Measurements from ENCODE around the gene ST6GALNAC1. TPM values are rescaled to one million over a fixed set of nuclear protein-coding genes. Genes with fewer than 3 reads are reported as not detected.
A peak's percentile ranks its signal among the peaks of the same experiment; 100 is the strongest.

Gene ST6GALNAC1
- total and polyA plus RNA-seq, 10 of the 15 experiments (the other 5 are each of a cell fraction or from before 2014, with no cell fraction given): 0.08 TPM; not detected in 9

DNA sequence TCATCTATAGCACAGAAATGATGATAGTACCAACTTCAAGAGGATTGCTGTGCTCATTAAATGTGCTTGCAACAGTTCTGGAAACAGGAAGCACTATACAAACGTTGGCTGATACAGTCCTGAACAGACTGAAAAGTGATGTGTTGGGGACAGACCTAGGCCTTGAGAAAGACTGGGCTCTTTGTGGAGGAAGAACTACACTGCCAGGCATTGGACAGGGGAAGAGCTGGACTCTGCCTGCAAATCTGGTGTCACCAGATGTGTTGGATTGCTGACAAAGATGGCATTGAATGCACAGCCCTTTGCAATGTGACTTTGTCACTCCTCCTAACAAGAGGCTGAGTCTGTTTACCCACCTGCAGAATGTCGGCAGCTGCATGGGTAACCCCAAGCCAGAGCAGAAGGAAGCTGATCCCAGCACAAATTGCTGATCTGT, 45.5 kb downstream of the ST6GALNAC1 start:
- Histone ChIP-seq H3K9ac (ENCODE audit: control insufficient read depth, insufficient read depth, low read length) (no peak overlapping the region), H2AFZ (ENCODE audit: control insufficient read depth, low read depth, low read length) (no peak overlapping the region), H3K79me2 (ENCODE audit: control insufficient read depth, insufficient read depth, low read length) (no peaks in the 10 kb centered on the region), H4K20me1 (ENCODE audit: control insufficient read depth, insufficient read depth) (no peaks in the 10 kb centered on the region), H3K27ac (ENCODE audit: control insufficient read depth, insufficient read depth) (no peak overlapping the region), H3K4me2 (ENCODE audit: control insufficient read depth, insufficient read depth) (no peak overlapping the region), H3K4me1 (ENCODE audit: control insufficient read depth, insufficient read depth, low read length) (no peaks in the 10 kb centered on the region), H3K27me3 (replicated peaks in 1 of 2; ENCODE audit: control insufficient read depth in 2 of 2, insufficient read depth in 2 of 2, low read length in 1 of 2) (no peaks in the 10 kb centered on the region), H3K36me3 (ENCODE audit: control insufficient read depth in 2 of 2, insufficient read depth in 2 of 2, low read length in 1 of 2) (no peaks in the 10 kb centered on the region), H3K9me3 (replicated peaks; ENCODE audit: control insufficient read depth, insufficient read depth, low read length) (no peaks in the 10 kb centered on the region), H3K4me3 (no peak overlapping the region)
- ATAC-seq (peak; percentile 62), DNase-seq (ENCODE audit: low read depth, low spot score) (no peak), FAIRE-seq (no peak)
- ChIA-PET CTCF (interaction anchor here (0.6 to 3.2 kb wide), 11 partner anchors 8 to 283 kb away, joined by 3 to 14 read pairs (median 4); no protein-coding TSS in a partner anchor), SMC1A (ENCODE audit: uncharacterized antibody, unreplicated experiment) (interaction anchor here (0.7 to 2.1 kb wide), 8 partner anchors 10 to 240 kb away, joined by 3 to 8 read pairs (median 4); no protein-coding TSS in a partner anchor), POLR2A (interaction anchor here (0.6 to 1.0 kb wide), 5 partner anchors 10 to 331 kb away, joined by 3 to 5 read pairs (median 4); no protein-coding TSS in a partner anchor), RAD21 (ENCODE audit: unreplicated experiment) (interaction anchor here (0.9 to 2.5 kb wide), 5 partner anchors 19 to 70 kb away, joined by 3 to 9 read pairs (median 5); no protein-coding TSS in a partner anchor)
- intact Hi-C loops (cut with micrococcal nuclease; ENCODE audit: unreplicated experiment): no loop called here
- no peak for TF ChIP-seq NFIC (IDR thresholded peaks at IDR 0.05; ENCODE audit: low read depth, low read length)
- TF ChIP-seq CREB1 (IDR thresholded peaks at IDR 0.05; ENCODE audit: low read depth): no peak
- no peak for TF ChIP-seq SUPT20H (IDR thresholded peaks at IDR 0.05; ENCODE audit: borderline replicate concordance, control insufficient read depth, low read depth, low read length)
- TF ChIP-seq RELA (IDR thresholded peaks at IDR 0.05; ENCODE audit: borderline replicate concordance, partially characterized antibody): no peak
- in situ Hi-C loops (cut with MboI): no loop called here
- WGBS (ENCODE audit: insufficient coverage, insufficient replicate concordance, low lambda C conversion rate, missing lambda C conversion rate): 9% methylated on average over 2 of the region's 2 CpGs
- BruUV-seq (replicated peaks): no TSS peak

DNA sequence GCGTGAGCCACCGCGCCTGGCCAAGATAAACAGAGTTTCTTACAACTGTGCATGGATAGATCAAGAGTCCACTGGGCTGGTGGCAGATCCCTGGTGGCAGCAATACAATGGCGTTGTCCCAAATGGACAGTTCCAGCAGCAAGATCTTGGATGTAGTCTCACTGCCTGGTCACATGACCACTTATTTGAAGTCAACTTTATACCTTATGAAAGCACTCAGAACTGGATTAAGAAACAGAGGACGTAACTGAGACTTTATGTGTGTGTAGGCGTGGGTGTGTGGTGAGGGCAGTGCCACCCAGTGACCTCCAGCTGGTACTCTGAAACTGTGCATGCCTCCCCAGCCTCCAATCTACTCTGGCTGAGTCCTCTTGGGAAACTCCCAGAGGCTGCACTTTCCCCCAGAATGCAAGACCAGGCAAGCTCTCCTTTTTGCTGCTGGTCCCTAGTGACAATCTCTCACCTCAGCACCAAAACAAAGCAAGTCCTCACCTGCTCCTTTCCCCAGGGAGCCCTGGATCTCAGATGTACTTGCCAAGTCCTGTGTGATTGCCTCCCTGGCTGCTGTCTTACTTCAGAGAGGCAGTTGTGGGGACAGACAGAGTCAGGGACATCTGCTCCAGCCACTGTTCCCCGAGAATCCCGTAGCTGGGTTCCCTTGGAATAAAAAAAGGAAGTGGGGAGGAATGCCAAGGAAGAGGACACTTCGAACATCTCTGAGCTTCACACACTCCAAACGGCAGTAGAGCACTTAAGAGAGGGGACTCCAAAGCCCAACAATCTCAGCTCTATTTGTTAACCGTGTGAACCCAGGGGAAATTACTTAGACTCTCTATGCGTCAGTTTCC, 46.2 kb downstream of the ST6GALNAC1 start:
- ChIA-PET CTCF (interaction anchor here (1.2 to 3.2 kb wide), 6 partner anchors 9 to 110 kb away, joined by 3 to 14 read pairs (median 4); no protein-coding TSS in a partner anchor), SMC1A (ENCODE audit: uncharacterized antibody, unreplicated experiment) (interaction anchor here (1.0 to 2.1 kb wide), 7 partner anchors 9 to 74 kb away, joined by 3 to 8 read pairs (median 5); no protein-coding TSS in a partner anchor), RAD21 (ENCODE audit: unreplicated experiment) (interaction anchor here (1.3 to 2.5 kb wide), 3 partner anchors 27 to 70 kb away, joined by 4 to 9 read pairs (median 6); no protein-coding TSS in a partner anchor), POLR2A (interaction anchor here (0.7 to 1.0 kb wide), 3 partner anchors 23 to 95 kb away, joined by 3 to 4 read pairs (median 3); no protein-coding TSS in a partner anchor)
- no TSS peak for BruUV-seq (replicated peaks)
- no peaks in the 10 kb centered on the region for H3K4me1 ChIP-seq (ENCODE audit: control insufficient read depth, insufficient read depth, low read length)
- intact Hi-C loops (cut with micrococcal nuclease; ENCODE audit: unreplicated experiment) (no loop called here), in situ Hi-C loops (cut with MboI) (no loop called here)
- no peaks in the 10 kb centered on the region for H3K27me3 ChIP-seq (replicated peaks in 1 of 2; ENCODE audit: control insufficient read depth in 2 of 2, insufficient read depth in 2 of 2, low read length in 1 of 2)
- H3K4me3 ChIP-seq: no peak overlapping the region
- whole genome bisulfite sequencing (ENCODE audit: insufficient coverage, insufficient replicate concordance, low lambda C conversion rate, missing lambda C conversion rate): 30% methylated on average over 12 of the region's 12 CpGs
- H3K79me2 ChIP-seq (ENCODE audit: control insufficient read depth, insufficient read depth, low read length): no peaks in the 10 kb centered on the region
- H3K27ac ChIP-seq (ENCODE audit: control insufficient read depth, insufficient read depth): no peak overlapping the region
- ATAC-seq (peak; percentile 94), DNase-seq (ENCODE audit: low read depth, low spot score) (peak; percentile 50), FAIRE-seq (no peak)
- H3K4me2 ChIP-seq (ENCODE audit: control insufficient read depth, insufficient read depth): no peak overlapping the region
- no peak overlapping the region for H3K9ac ChIP-seq (ENCODE audit: control insufficient read depth, insufficient read depth, low read length)
- H2AFZ ChIP-seq (ENCODE audit: control insufficient read depth, low read depth, low read length): no peak overlapping the region
- H3K9me3 ChIP-seq (replicated peaks; ENCODE audit: control insufficient read depth, insufficient read depth, low read length): no peaks in the 10 kb centered on the region
- no peaks in the 10 kb centered on the region for H3K36me3 ChIP-seq (ENCODE audit: control insufficient read depth in 2 of 2, insufficient read depth in 2 of 2, low read length in 1 of 2)
- no peaks in the 10 kb centered on the region for H4K20me1 ChIP-seq (ENCODE audit: control insufficient read depth, insufficient read depth)
- TF ChIP-seq IKZF1 (conservative IDR thresholded peaks at IDR 0.05) (peak; percentile 88), FOXM1 (IDR thresholded peaks at IDR 0.05; ENCODE audit: low read depth, low read length) (no peak), RFX5 (IDR thresholded peaks at IDR 0.05; ENCODE audit: low read depth, low read length) (no peak), BHLHE40 (IDR thresholded peaks at IDR 0.05; ENCODE audit: borderline replicate concordance in 1 of 2, low read depth in 2 of 2, low read length in 1 of 2) (peak in 1 of 2 experiments; percentile 63; a peak in 2 of 4 replicates), POLR2A (IDR thresholded peaks at IDR 0.05; ENCODE audit: low read depth, low read length) (no peak), RUNX3 (IDR thresholded peaks at IDR 0.05; ENCODE audit: low read length) (no peak), SP1 (IDR thresholded peaks at IDR 0.05; ENCODE audit: low read depth, low read length) (peak; percentile 42), NR2F1 (conservative IDR thresholded peaks at IDR 0.05) (peak; percentile 89)
- TF ChIP-seq, protein P1, sequence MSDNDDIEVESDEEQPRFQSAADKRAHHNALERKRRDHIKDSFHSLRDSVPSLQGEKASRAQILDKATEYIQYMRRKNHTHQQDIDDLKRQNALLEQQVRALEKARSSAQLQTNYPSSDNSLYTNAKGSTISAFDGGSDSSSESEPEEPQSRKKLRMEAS (IDR thresholded peaks at IDR 0.05; ENCODE audit: low read depth, low read length): no peak
